Central memory CD8-positive, alpha-beta T cell (primary cell): ENCODE measurements around the gene MYH15.

Experiments
- ATAC-seq: fragments of 150-1000 bp; cut with Tn5 transposase; replicated peaks from 2 replicates; pipeline ENCODE4 v1.10.0; 2022; ENCODE audit warnings: mild to moderate bottlenecking, moderate FRiP score, moderate number of reproducible peaks; ENCODE audit not compliant: poor library complexity, severe bottlenecking; ENCODE audit errors: extremely low read depth
- DNase-seq, 2 donors: peaks; one replicate each; pipeline ENCODE4 v3.0.0; 2021; ENCODE audit warnings: low spot score in 2 of 2
- H3K27ac Mint-ChIP-seq: one replicate; pipeline ENCODE4 v1.8.0; 2022; ENCODE audit warnings: low read depth, mild to moderate bottlenecking, moderate library complexity, mixed read lengths
- H3K27me3 Mint-ChIP-seq: one replicate; pipeline ENCODE4 v1.8.0; 2022; ENCODE audit warnings: mixed read lengths
- H3K36me3 Mint-ChIP-seq: one replicate; pipeline ENCODE4 v1.8.0; 2022; ENCODE audit warnings: mild to moderate bottlenecking, moderate library complexity, mixed read lengths; ENCODE audit not compliant: insufficient read depth
- H3K4me1 Mint-ChIP-seq: one replicate; pipeline ENCODE4 v1.8.0; 2022; ENCODE audit warnings: mixed read lengths
- H3K4me3 Mint-ChIP-seq: one replicate; pipeline ENCODE4 v1.8.0; 2022; ENCODE audit warnings: mild to moderate bottlenecking, moderate library complexity, mixed read lengths
- H3K9me3 Mint-ChIP-seq: one replicate; pipeline ENCODE4 v1.8.0; 2022; ENCODE audit warnings: mixed read lengths

Gene MYH15

GRCh38 chr3:108510496-108510895 is at the start of gene MYH15:
Gene MYH15, minus strand, starts transcription at chr3:108510596. Its CDS starts 66 bp downstream, at chr3:108510530.
- no peaks in the 10 kb centered on the region for H3K9me3 Mint-ChIP-seq
- ATAC-seq (no peak), DNase-seq (no peak)
- no peaks in the 10 kb centered on the region for H3K36me3 Mint-ChIP-seq
- H3K27ac Mint-ChIP-seq = no peak within 1 kb of the TSS
- H3K4me1 Mint-ChIP-seq = no peaks in the 10 kb centered on the region
- no peak within 1 kb of the TSS for H3K4me3 Mint-ChIP-seq
- no peaks in the 10 kb centered on the region for H3K27me3 Mint-ChIP-seq

GRCh38 chr3:108555966-108556581 is 45.7 kb upstream of the MYH15 start:
- no peak for ATAC-seq
- H3K4me3 Mint-ChIP-seq = no peak overlapping the region
- no peak for DNase-seq
- no peaks in the 10 kb centered on the region for H3K9me3 Mint-ChIP-seq
- peaks cover 9% of the 10 kb centered on the region for H3K4me1 Mint-ChIP-seq
- H3K27me3 Mint-ChIP-seq = no peaks in the 10 kb centered on the region
- peaks cover 4% of the 10 kb centered on the region for H3K36me3 Mint-ChIP-seq
- H3K27ac Mint-ChIP-seq = no peak overlapping the region

DNA sequence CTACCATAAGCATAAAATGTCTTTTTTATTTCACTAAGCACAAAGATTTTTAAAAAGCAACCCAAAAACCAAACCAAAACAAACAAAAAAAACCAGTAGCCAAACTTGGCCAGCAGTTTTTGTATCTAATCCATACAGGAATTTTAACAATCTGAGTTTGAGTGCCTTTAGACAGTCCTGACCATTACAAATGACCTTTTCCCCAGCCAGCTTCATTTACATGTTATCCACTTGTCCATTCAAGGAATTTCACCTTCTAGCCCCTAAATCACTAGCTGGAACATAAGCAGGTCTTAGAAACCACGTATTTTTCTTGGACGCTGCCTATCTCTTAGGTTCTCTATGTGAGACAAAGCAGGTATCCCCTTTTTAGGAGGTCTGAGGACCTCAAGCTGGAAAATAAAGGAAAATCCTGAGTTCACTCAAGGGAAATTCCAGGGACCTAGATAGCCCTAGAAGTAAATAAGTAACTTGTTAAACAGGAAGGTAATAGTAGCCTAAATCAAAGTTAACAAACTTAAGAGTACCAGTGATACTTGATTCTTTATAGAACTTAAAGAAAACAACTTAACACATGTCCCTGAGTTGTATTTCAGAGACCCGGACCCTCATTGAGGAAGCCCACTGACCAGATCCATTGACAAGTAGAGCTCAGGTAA is 44.6 kb upstream of the MYH15 start:
- peaks cover 4% of the 10 kb centered on the region for H3K36me3 Mint-ChIP-seq
- no peak overlapping the region for H3K27ac Mint-ChIP-seq
- no peak for DNase-seq

DNA sequence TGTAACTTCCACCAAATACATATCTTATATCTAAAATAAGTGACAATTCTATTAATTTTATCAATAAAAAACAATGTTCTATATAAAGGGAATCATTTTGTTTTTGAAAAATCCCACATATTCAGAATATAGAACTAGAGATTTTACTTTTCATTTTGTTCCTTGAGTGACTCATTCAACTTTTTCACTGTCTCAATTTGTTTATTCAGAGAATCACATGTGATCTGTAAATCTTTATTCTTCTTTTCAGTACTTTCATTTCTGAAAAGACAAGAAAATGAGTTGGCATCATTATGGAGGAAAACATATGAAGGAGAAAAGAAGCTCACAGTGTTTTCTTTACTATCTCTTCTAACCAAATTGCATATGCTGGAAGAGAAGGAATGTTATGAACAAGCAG is 43.8 kb upstream of the MYH15 start:
- DNase-seq (no peak), ATAC-seq (no peak)
- Mint-ChIP-seq H3K9me3 (no peaks in the 10 kb centered on the region), H3K4me1 (peaks cover 9% of the 10 kb centered on the region), H3K36me3 (peaks cover 2% of the 10 kb centered on the region), H3K27ac (no peak overlapping the region), H3K27me3 (no peaks in the 10 kb centered on the region), H3K4me3 (no peak overlapping the region)

More for the DNA sequence above, 44.6 kb upstream of the MYH15 start:
- no peak for ATAC-seq
- Mint-ChIP-seq H3K27me3 (no peaks in the 10 kb centered on the region), H3K4me3 (no peak overlapping the region), H3K4me1 (peaks cover 9% of the 10 kb centered on the region), H3K9me3 (no peaks in the 10 kb centered on the region)

DNA sequence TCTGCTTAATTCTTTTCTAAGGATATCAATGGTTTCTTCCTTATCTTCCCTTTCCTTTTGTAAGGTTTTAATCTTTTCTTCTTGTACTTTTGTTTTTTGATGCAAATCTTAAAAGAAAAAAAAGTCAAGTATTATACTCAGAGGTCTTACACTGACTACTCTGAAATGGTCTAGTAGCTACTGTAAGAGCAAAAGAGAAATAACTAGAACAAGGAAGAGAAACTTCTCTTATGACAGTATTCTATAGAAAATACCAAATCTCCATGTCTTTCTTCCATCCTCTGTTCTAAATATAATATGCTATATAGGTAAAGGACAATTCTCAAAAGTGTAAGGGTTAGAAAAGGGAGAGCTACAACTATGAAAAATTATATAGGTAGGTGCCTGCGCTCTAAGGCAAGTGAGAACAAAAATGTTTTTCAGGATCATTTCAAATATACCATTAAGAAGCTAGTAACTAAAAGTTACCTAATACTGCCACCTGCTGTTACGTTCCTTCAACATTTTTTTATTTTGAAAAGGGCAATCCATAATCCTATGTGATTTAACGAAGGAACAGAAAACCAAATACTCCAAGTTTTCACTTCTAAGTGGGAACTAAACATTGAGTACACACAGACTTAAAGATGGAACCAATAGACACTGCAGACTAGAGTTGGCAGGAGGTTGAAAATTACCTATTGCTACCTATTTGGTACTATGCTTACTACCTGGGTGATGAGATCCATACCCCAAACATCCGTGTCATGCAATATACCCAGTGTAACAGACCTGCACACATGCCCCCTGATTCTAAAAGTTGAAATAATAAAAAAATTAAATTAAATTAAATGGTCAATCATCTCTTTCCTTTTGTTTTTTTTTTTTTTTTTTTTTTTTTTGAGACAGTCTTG is 42.1 kb upstream of the MYH15 start:
- Mint-ChIP-seq H3K4me3 (no peak overlapping the region), H3K36me3 (no peaks in the 10 kb centered on the region), H3K27ac (peak overlapping the region; percentile 38), H3K9me3 (no peaks in the 10 kb centered on the region), H3K4me1 (peaks cover 9% of the 10 kb centered on the region), H3K27me3 (no peaks in the 10 kb centered on the region)
- ATAC-seq = no peak
- DNase-seq = no peak

GRCh38 chr3:108548886-108549285 is 38.5 kb upstream of the MYH15 start:
- no peaks in the 10 kb centered on the region for H3K27me3 Mint-ChIP-seq
- H3K9me3 Mint-ChIP-seq = no peaks in the 10 kb centered on the region
- peaks cover 23% of the 10 kb centered on the region for H3K4me1 Mint-ChIP-seq
- ATAC-seq (no peak), DNase-seq (no peak)
- no peak overlapping the region for H3K27ac Mint-ChIP-seq
- peaks cover 3% of the 10 kb centered on the region for H3K36me3 Mint-ChIP-seq
- no peak overlapping the region for H3K4me3 Mint-ChIP-seq

DNA sequence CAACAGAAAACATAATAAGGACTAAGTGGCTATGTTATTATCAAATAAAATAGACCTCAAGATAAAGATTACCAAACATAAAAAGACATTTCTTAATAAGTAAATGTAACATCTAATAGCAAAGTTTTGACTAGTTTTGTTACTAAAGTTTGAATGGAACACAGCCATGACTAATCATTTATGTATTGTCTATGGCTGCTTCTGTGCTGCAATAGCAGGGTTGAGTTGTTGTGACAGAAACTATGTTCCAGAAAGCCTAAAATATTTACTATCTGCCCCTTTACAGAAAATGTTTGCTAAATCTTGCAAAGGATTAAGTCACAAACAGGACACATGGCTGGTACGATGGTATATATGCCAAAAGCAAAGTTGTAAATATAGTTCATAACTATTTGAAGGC is 37.9 kb upstream of the MYH15 start:
- Mint-ChIP-seq H3K27me3 (no peaks in the 10 kb centered on the region), H3K4me1 (peaks cover 23% of the 10 kb centered on the region), H3K36me3 (peaks cover 3% of the 10 kb centered on the region), H3K27ac (no peak overlapping the region), H3K4me3 (no peak overlapping the region), H3K9me3 (no peaks in the 10 kb centered on the region)
- no peak for ATAC-seq
- DNase-seq = no peak

DNA sequence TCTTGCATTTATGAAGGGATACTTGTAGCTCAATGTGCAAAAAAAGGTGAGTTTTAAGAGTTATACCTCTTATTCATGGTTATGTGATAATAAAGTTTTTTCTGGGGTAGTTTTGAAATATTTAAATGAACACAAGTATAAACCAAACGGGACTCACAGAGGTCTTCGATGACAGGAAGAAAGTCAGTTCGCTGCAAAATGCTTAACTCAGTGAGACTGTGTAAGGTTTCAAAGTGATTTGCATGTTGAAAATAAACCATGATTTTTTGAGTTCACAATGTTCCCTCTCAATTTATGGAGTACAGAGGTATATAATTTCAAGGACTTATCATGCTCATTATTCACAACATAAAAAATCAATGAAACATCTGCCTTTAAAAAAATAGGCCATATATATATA is 36.3 kb upstream of the MYH15 start:
- no peaks in the 10 kb centered on the region for H3K27me3 Mint-ChIP-seq
- no peak for DNase-seq
- no peaks in the 10 kb centered on the region for H3K9me3 Mint-ChIP-seq
- H3K36me3 Mint-ChIP-seq = peaks cover 3% of the 10 kb centered on the region
- ATAC-seq = no peak
- H3K27ac Mint-ChIP-seq = peak overlapping the region; percentile 84
- H3K4me3 Mint-ChIP-seq = peak overlapping the region; percentile 68
- H3K4me1 Mint-ChIP-seq = peaks cover 14% of the 10 kb centered on the region

- H3K4me1 Mint-ChIP-seq = peaks cover 14% of the 10 kb centered on the region
- no peaks in the 10 kb centered on the region for H3K9me3 Mint-ChIP-seq
- peak overlapping the region; percentile 68 for H3K4me3 Mint-ChIP-seq
- no peaks in the 10 kb centered on the region for H3K27me3 Mint-ChIP-seq
- peaks cover 3% of the 10 kb centered on the region for H3K36me3 Mint-ChIP-seq
- H3K27ac Mint-ChIP-seq = peak overlapping the region; percentile 84
- no peak for ATAC-seq
- DNase-seq = no peak
Measured at GRCh38 chr3:108546247-108546646, 35.9 kb upstream of the MYH15 start.

GRCh38 chr3:108538083-108538482 is 27.7 kb upstream of the MYH15 start:
- Mint-ChIP-seq H3K4me1 (no peaks in the 10 kb centered on the region), H3K27ac (no peak overlapping the region), H3K36me3 (no peaks in the 10 kb centered on the region), H3K4me3 (no peak overlapping the region), H3K9me3 (no peaks in the 10 kb centered on the region), H3K27me3 (no peaks in the 10 kb centered on the region)
- ATAC-seq = no peak
- DNase-seq = no peak

GRCh38 chr3:108528459-108529252 is 18.3 kb upstream of the MYH15 start:
- H3K4me3 Mint-ChIP-seq = no peak overlapping the region
- no peaks in the 10 kb centered on the region for H3K4me1 Mint-ChIP-seq
- ATAC-seq (no peak), DNase-seq (no peak)
- no peaks in the 10 kb centered on the region for H3K9me3 Mint-ChIP-seq
- H3K36me3 Mint-ChIP-seq = no peaks in the 10 kb centered on the region
- no peak overlapping the region for H3K27ac Mint-ChIP-seq
- peaks cover 48% of the 10 kb centered on the region for H3K27me3 Mint-ChIP-seq

GRCh38 chr3:108527817-108528216 is 17.4 kb upstream of the MYH15 start:
- DNase-seq (no peak), ATAC-seq (no peak)
- H3K4me3 Mint-ChIP-seq = no peak overlapping the region
- H3K9me3 Mint-ChIP-seq = no peaks in the 10 kb centered on the region
- H3K36me3 Mint-ChIP-seq = no peaks in the 10 kb centered on the region
- H3K27ac Mint-ChIP-seq = no peak overlapping the region
- peaks cover 46% of the 10 kb centered on the region for H3K27me3 Mint-ChIP-seq
- H3K4me1 Mint-ChIP-seq = no peaks in the 10 kb centered on the region
